ENCODE data around the gene ACOT8. TPM values are rescaled to one million over a fixed set of nuclear protein-coding genes. Genes with fewer than 3 reads are reported as not detected.
"Not testable (repeated sequence)": the region's sequence is repeated elsewhere in the genome, so short reads cannot be mapped to it uniquely, and the experiment has no call there.

ACOT8 gene
- polyA plus RNA-seq, 3 donors: 16.6 to 28.5 (median 21.7) TPM

DNA sequence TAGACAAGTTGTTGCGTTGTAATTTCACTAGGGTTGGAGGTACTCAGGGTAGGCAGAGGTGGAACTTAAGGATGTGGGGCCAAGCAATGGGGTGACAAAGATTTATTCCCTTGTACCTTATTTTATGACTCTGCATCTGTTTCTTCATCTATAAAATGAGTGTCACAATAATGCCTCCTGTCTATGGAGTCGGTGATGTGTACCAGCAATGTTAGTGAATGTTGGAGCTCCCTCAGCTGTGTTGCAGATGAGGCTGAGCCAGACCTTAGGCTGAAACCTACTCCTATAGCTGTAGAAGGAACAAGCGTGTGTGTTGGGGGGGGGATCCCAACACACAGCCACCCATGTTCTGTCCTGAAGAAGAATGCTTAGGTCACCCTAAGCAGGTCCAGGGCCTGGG lies 40.2 kb downstream of the ACOT8 start:
- WGBS, 3 donors: 96 to 98% (median 96%) methylated on average over 3 of the region's 3 CpGs
- H3K27ac ChIP-seq (ENCODE audit: low read depth, low read length): no peak overlapping the region

DNA sequence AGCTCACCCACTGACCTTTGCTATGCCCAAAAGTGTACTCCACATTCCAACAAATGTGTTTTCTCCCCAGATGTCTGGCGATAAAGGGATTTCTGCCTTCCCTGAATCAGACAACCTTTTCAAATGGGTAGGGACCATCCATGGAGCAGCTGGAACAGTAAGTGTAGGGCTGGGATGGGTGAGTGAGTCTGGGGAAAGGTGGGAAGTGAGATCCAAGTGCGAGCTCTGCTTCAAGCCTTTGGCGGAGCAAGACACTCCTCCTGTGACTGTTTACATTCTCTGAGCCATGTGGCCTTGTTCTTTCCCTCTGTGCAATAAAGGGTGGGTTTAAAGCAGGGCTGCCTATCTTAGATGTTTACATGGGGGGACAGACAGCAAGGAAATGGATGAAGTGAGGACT lies 42.9 kb downstream of the ACOT8 start:
- no peak overlapping the region for H3K27ac ChIP-seq (ENCODE audit: low read depth, low read length)
- 81 to 89% (median 89%) methylated on average over 3 of the region's 3 CpGs for WGBS, 3 donors

DNA sequence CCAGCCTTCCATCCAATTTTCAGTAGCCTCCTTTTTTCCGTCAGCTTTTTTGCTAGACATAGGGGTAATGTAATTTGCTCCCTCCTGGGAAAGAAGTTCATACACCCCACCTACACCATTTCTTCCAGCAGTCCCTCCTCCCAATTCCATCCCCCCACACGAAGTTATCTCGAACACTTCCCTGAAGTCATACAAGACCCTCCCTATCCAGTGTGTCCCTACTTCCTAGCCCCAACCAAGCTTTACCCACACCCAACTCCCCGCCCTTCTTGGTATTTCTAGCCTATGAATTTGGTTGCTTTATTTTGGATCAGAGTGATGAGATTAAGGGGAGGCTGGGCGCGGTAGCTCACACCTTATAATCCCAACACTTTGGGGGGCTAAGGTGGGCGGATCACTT lies 43.7 kb downstream of the ACOT8 start:
- no peak overlapping the region for H3K27ac ChIP-seq (ENCODE audit: low read depth, low read length)
- 66 to 74% (median 71%) methylated on average over 7 of the region's 7 CpGs for WGBS, 3 donors

DNA sequence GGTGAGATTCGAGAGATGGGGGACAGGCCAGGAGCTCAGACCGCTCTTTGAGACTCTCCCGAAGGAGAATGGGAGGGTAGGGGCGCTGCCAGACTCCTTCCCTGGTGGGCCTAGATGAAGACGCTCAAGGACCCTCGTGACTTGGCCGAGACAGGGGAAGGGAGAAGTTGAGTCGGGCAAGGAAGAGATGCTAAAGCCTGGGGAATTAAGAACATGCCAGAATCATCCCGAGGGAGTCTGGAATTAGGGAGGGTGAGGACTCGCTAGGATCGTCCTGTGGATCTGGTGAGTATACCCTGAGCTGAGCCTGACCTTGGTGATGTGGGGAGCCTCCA lies 44.2 kb downstream of the ACOT8 start:
- WGBS, 3 donors: 9 to 10% (median 9%) methylated on average over 11 of the region's 11 CpGs
- H3K27ac ChIP-seq (ENCODE audit: low read depth, low read length): no peak overlapping the region

DNA sequence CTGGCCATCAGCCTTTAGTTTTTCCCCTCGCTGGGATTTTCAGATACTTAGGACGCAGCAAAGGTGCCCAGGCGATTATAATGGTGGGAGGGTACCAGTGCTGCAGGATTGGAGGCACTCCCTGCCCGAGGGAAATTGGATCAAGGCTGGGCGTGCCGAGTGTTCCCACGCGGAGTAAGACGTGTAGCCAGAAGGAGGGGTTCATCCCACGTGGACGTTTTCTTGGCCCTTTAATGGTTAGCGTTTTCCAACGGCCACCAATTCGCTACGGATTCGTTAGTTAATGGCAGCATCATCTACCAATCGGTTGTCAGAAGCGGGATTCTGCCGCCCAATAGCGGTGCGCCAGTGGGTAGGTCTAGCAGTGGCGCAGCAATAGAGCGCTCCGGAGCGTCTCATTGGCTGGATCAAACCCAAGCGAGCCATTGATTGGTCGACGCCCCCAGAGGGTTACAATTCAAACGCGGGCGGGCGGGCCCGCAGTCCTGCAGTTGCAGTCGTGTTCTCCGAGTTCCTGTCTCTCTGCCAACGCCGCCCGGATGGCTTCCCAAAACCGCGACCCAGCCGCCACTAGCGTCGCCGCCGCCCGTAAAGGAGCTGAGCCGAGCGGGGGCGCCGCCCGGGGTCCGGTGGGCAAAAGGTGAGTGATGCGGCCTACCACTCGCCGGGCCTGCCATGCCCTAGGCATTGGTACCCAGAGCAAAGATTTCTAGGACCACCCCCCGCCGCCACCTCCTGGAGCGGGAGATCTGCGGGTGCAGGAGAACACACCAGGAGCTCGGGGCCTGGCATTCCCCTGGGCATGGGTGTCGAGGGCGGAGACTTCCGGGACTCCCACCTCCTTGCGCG lies 44.8 kb downstream of the ACOT8 start, which contains the start of gene UBE2C:
TSS of gene UBE2C (plus strand) at position 488 of the 849 bp plus-strand sequence. CDS start at position 540, 52 bp downstream.
- H3K27ac ChIP-seq (ENCODE audit: low read depth, low read length): no peak within 1 kb of the TSS
- WGBS, 3 donors: 1 to 2% (median 1%) methylated on average over 60 to 65 of the region's 65 CpGs

DNA sequence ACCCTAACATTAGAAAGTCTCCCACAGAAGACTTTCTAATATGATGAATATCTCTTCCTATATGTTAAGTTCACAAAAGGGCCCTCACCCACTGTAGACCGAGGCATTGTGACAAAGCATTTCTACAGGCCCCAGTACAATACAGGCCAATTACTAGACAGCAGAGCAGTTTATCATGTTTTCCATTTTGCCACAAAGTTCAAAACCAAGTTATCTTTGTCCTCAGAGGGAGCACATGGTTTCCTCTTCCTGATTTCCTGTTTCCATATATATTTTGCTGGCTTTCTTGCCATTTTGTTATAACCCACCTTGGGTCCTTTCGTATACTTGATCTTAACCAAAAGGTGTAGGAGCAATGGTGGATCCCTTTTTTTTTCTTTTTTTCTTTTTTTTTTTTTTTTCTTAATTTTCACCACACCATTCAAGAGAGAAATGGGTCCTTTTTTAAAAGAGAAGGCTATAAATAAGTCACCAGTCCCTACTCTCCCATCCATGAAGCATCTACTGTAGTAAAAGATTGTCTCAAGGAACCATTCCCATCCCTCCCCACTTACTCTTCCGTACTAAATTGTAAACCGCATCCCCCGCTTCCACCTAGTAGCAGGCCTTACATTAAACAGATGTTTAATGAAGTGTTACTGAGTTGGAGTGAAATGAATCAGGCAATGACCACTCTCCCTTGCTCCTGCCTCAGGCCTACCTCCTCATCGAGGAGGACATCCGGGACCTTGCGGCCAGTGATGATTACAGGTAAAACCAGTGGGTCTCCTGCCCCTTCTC lies 46.8 kb downstream of the ACOT8 start:
- 86 to 92% (median 89%) methylated on average over 8 of the region's 8 CpGs for WGBS, 3 donors

DNA sequence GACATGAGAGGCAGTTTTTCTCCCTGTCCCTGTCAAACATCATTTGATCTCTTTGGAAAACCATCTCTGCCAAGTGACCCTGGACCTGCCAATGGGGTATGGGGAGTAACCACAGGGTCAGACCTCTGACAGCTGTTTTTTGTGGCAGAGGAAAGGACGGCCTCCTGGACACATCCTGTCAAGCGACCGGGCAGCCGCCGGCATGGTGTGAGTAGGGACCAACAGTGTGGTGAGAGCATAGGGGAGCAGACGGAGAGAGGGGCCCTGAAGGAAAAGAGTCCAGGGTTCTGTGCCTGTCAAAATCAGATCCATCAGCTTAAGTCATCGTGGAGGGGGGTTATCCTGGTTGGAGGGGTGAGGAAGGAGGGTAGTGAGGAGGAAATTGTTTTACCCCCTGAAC lies 55.3 kb downstream of the ACOT8 start:
- 90 to 94% (median 90%) methylated on average over 7 of the region's 7 CpGs for WGBS, 3 donors
- no peak overlapping the region for H3K27ac ChIP-seq (ENCODE audit: low read depth, low read length)

More for the DNA sequence above, 46.8 kb downstream of the ACOT8 start:
- H3K27ac ChIP-seq (ENCODE audit: low read depth, low read length): no peak overlapping the region

DNA sequence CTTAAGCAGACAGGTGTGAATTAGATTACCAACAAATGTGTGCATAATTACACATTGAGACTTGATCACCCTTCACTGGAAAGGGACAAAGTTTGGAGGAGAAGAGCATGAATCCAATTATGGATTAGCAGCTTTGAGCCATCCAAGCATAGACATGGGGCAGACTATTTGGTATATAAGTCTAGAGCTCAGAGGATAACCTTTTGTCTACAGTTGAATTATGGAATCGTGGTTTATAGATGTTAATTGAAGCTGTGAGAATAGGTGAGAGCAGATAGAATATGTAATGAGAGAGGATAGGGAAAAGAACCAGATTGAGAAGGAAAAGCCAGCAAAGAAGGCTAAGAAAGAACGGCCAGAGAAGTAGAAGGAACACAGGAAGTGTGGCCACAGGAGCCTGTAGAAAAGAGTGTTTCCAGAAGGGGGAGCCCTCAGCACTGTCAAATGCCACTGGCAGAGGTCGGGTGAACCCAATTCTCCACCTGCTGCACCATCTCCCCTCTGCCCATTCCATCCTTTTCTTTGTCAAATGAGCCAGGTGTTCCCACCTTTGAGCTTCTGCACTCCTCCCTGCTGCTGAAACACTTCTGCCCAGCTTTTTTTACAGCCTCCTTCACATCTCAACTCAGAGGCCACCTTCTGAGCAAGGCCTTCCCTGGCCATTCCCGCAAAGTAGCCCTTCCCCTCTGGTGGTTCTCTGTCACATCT lies 58.1 kb downstream of the ACOT8 start:
- no peak overlapping the region for H3K27ac ChIP-seq (ENCODE audit: low read depth, low read length)
- 28 to 35% (median 34%) methylated on average over 4 of the region's 4 CpGs for WGBS, 3 donors

DNA sequence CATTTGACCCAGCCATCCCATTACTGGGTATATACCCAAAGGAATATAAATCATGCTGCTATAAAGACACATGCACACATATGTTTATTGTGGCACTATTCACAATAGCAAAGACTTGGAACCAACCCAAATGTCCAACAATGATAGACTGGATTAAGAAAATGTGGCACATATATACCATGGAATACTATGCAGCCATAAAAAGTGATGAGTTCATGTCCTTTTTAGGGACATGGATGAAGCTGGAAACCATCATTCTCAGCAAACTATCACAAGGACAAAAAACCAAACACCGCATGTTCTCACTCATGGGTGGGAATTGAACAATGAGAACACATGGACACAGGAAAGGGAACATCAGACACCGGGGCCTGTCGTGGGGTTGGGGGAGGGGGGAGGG lies 59.2 kb downstream of the ACOT8 start:
- WGBS, 3 donors: 93 to 97% (median 94%) methylated on average over 3 of the region's 3 CpGs
- not testable (repeated sequence) for H3K27ac ChIP-seq (ENCODE audit: low read depth, low read length)

DNA sequence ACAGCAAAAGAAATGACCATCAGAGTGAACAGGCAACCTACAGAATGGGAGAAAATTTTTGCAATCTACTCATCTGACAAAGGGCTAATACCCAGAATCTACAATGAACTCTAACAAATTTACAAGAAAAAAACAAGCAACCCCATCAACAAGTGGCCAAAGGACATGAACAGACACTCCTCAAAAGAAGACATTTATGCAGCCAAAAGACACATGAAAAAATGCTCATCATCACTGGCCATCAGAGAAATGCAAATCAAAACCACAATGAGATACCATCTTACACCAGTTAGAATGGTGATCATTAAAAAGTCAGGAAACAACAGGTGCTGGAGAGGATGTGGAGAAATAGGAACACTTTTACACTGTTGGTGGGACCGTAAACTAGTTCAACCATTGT lies 59.7 kb downstream of the ACOT8 start:
- WGBS, 3 donors: no CpG with 5 or more reads among the region's 1 CpG
- H3K27ac ChIP-seq (ENCODE audit: low read depth, low read length): not testable (repeated sequence)

DNA sequence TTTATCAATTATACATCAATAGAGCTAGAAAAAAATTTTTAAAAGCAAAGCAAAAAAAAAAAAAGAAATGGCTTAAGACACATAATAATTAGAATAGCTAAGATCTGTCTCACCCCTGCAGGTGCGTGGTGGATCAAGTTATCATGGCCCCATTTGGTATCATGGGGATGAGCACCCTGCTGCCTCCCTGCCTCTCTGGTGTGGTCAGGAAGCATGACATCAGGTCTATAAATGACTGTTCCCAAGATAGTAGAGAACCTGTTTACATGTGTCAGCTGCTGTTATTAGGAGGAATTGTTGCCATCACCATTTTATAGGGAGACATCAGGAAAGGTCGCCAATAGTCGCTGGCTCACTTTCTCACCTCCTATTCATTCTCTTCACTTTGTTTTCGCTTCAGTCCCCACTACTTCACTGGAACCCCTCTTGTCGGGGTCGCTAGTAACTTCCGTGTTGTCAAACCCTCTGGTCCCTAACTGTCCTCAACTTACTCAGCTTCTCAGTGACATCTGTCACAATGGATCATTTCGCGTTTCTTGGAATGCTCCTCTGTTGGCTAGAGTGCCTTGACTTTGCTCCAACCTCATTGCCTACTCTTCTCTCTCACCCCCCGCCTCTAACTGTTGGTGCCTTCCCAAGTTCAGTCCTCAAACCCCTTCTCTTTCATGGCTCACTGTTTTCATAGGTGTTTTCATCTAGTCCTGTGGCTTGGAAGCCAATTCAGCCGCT lies 60.7 kb downstream of the ACOT8 start:
- 91 to 96% (median 93%) methylated on average over 11 of the region's 11 CpGs for WGBS, 3 donors
- H3K27ac ChIP-seq (ENCODE audit: low read depth, low read length): no peak overlapping the region

DNA sequence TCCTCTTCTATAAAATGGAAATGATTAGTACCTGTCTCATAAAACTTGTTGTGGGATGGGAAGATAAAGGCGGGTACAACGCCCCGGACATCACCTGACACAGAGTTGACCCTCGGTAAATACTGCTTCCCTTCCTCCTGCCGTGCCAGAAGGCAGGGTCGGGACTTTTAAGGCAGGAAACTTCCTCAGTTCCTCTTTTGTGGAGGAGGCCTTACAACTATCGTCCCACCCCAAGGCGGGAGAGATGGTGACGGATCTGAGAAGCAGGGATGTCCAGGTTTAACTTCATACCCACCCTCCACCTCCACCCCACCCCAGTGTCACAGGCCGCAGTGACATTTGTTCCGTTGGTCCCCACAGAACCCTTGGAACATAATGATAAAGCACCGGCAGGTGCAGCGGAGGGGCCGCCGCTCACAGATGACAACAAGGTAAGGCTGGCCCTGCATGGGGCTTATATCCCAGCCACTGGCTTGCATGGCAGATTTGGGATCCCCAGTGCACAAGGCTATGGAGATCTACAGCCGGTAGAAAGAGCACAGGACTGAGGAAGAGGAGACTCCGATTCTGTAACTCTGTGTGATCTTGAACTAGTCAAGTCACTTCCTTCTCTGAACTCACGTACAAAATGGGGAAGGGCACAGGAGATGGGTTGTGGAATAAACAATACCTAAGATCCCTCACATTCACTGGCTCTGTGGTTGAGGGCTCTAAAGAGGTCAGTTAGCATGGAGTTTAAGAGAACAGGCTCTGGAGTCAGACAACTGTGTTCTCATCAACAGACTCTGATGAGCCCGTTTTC lies 64.7 kb downstream of the ACOT8 start:
- 18% methylated on average over 19 of the region's 19 CpGs for WGBS, 3 donors
- no peak overlapping the region for H3K27ac ChIP-seq (ENCODE audit: low read depth, low read length)

Other genes starting within 250 kb of the ACOT8 start
- not detected for gene WFDC10A, start 227.7 kb downstream of the ACOT8 start, polyA plus RNA-seq
- gene WFDC9, start 226.1 kb downstream of the ACOT8 start, polyA plus RNA-seq: not detected
- gene WFDC11, start 187.2 kb downstream of the ACOT8 start, polyA plus RNA-seq: not detected
- gene WFDC13, start 155.4 kb downstream of the ACOT8 start, polyA plus RNA-seq: not detected
- not detected for gene WFDC10B, start 152.4 kb downstream of the ACOT8 start, polyA plus RNA-seq
- not detected for gene SPINT4, start 135.0 kb downstream of the ACOT8 start, polyA plus RNA-seq
- gene WFDC3, start 65.5 kb downstream of the ACOT8 start, polyA plus RNA-seq: 1 to 10 TPM in 1 of 3 donors, under 1 TPM in 1, not detected in 1; 0.32 to 1.0 TPM
- gene DNTTIP1, start 65.4 kb downstream of the ACOT8 start, polyA plus RNA-seq: 10 to 100 TPM; 15.8 to 37.1 (median 24.4) TPM
- gene UBE2C, start 44.7 kb downstream of the ACOT8 start, polyA plus RNA-seq: 1 to 10 TPM in 2 of 3 donors, under 1 TPM in 1; 0.55 to 3.5 (median 1.1) TPM
- gene TNNC2, start 30.1 kb downstream of the ACOT8 start, polyA plus RNA-seq: 1 to 10 TPM; 3.0 to 3.3 (median 3.0) TPM
- gene SNX21, start 23.6 kb downstream of the ACOT8 start, polyA plus RNA-seq: 10 to 100 TPM in 2 of 3 donors, 1 to 10 TPM in 1; 9.2 to 50.9 (median 48.6) TPM
- gene ZSWIM3, start 222 bp upstream of the ACOT8 start, polyA plus RNA-seq: 1 to 10 TPM in 2 of 3 donors, under 1 TPM in 1; 0.90 to 1.1 (median 1.0) TPM
- 1 to 10 TPM; 2.5 to 4.0 (median 3.0) TPM for gene ZSWIM1, start 23.8 kb upstream of the ACOT8 start, polyA plus RNA-seq
- gene SPATA25, start 30.2 kb upstream of the ACOT8 start, polyA plus RNA-seq: 1 to 10 TPM; 1.0 to 2.7 (median 1.1) TPM
- 1 to 10 TPM; 3.2 to 8.0 (median 4.6) TPM for gene NEURL2, start 33.8 kb upstream of the ACOT8 start, polyA plus RNA-seq
- 100 to 1,000 TPM in 1 of 3 donors, 10 to 100 TPM in 2; 46.4 to 116 (median 82.4) TPM for gene CTSA, start 33.9 kb upstream of the ACOT8 start, polyA plus RNA-seq
- 100 to 1,000 TPM; 113 to 308 (median 276) TPM for gene PLTP, start 54.8 kb upstream of the ACOT8 start, polyA plus RNA-seq
- 10 to 100 TPM; 18.6 to 28.2 (median 25.8) TPM for gene PCIF1, start 77.3 kb upstream of the ACOT8 start, polyA plus RNA-seq
- 10 to 100 TPM in 1 of 3 donors, 1 to 10 TPM in 2; 6.9 to 11.0 (median 7.4) TPM for gene ZNF335, start 114.8 kb upstream of the ACOT8 start, polyA plus RNA-seq
- 10 to 100 TPM in 2 of 3 donors, under 1 TPM in 1; 0.79 to 16.6 (median 12.8) TPM for gene MMP9, start 151.5 kb upstream of the ACOT8 start, polyA plus RNA-seq
- gene SLC12A5, start 171.8 kb upstream of the ACOT8 start, polyA plus RNA-seq: 1 to 10 TPM in 1 of 3 donors, under 1 TPM in 2; 0.39 to 1.3 (median 0.56) TPM
- gene NCOA5, start 232.6 kb upstream of the ACOT8 start, polyA plus RNA-seq: 10 to 100 TPM in 2 of 3 donors, 1 to 10 TPM in 1; 9.4 to 14.3 (median 14.1) TPM

Data from adipose tissue (tissue), 3 donors.